OCI-LY1 (cell line): ENCODE measurements around the gene KLF11.

Experiments used
- H2AFZ ChIP-seq: fragments of 200-600 bp; sonication (generic), shearing (Covaris generic); 2 replicates; pipeline ENCODE4 v1.6.0; 2014; ENCODE audit warnings: antibody characterized with exemption, mild to moderate bottlenecking, low read length
- H3F3A ChIP-seq: fragments of 200-600 bp; sonication (generic), shearing (Covaris generic); 2 replicates; pipeline ENCODE4 v1.6.0; 2014; ENCODE audit warnings: mild to moderate bottlenecking, antibody characterized with exemption, low read length, moderate library complexity; ENCODE audit not compliant: insufficient read depth
- H3K27ac ChIP-seq: fragments of 200-600 bp; sonication (generic); 2 replicates; pipeline ENCODE4 v1.5.1; 2014; ENCODE audit warnings: low read length, mixed run types, mild to moderate bottlenecking, low read depth; ENCODE audit not compliant: poor library complexity, severe bottlenecking
- H3K27me3 ChIP-seq: fragments of 200-600 bp; sonication (generic); 2 replicates; pipeline ENCODE4 v1.6.0; 2014; ENCODE audit warnings: antibody characterized with exemption, mild to moderate bottlenecking, low read length, moderate library complexity; ENCODE audit not compliant: insufficient read depth
- H3K36me3 ChIP-seq: fragments of 200-600 bp; sonication (generic); 2 replicates; pipeline ENCODE4 v1.6.1; 2014; ENCODE audit warnings: mild to moderate bottlenecking, antibody characterized with exemption, low read length, moderate library complexity, mixed read lengths; ENCODE audit not compliant: insufficient read depth
- H3K4me1 ChIP-seq: fragments of 200-600 bp; sonication (generic); 2 replicates; pipeline ENCODE4 v1.5.1; 2014; ENCODE audit warnings: mild to moderate bottlenecking, low read length, moderate library complexity; ENCODE audit not compliant: insufficient read depth, severe bottlenecking
- H3K4me2 ChIP-seq: fragments of 200-600 bp; sonication (generic), shearing (Covaris generic); 2 replicates; pipeline ENCODE4 v1.6.1; 2014; ENCODE audit warnings: low read length
- H3K4me3 ChIP-seq: fragments of 200-600 bp; sonication (generic); 2 replicates; pipeline ENCODE4 v1.5.1; 2014; ENCODE audit warnings: low read length, low read depth, mild to moderate bottlenecking, mixed read lengths; ENCODE audit not compliant: poor library complexity, severe bottlenecking
- H3K79me2 ChIP-seq: fragments of 200-600 bp; shearing (Covaris generic); 2 replicates; pipeline ENCODE4 v1.6.1; 2016; ENCODE audit warnings: mixed run types, low read length, mixed read lengths; ENCODE audit not compliant: insufficient read depth
- H3K9ac ChIP-seq: fragments of 200-600 bp; sonication (generic), shearing (Covaris generic); 2 replicates; pipeline ENCODE4 v1.6.1; 2014; ENCODE audit warnings: mild to moderate bottlenecking, low read length, mixed read lengths
- H3K9me2 ChIP-seq: fragments of 200-600 bp; sonication (generic), shearing (Covaris generic); 2 replicates; pipeline ENCODE4 v1.6.1; 2014; ENCODE audit warnings: low read depth, mild to moderate bottlenecking, low read length, mixed read lengths
- H3K9me3 ChIP-seq: fragments of 200-600 bp; shearing (Covaris generic); 2 replicates; pipeline ENCODE4 v1.6.1; 2014; ENCODE audit warnings: low read length, mixed read lengths
- H4K20me1 ChIP-seq: fragments of 200-600 bp; sonication (generic), shearing (Covaris generic); 2 replicates; pipeline ENCODE4 v1.6.0; 2016; ENCODE audit warnings: mild to moderate bottlenecking, low read length; ENCODE audit not compliant: insufficient read depth
- EZH2 ChIP-seq: fragments of 200-600 bp; sonication (generic), shearing (Covaris generic); IDR thresholded peaks from 2 replicates; pipeline ENCODE4 v1.8.0; 2017; ENCODE audit warnings: borderline replicate concordance, mixed run types, mild to moderate bottlenecking, antibody characterized with exemption, low read length, moderate library complexity, mixed read lengths
- TF ChIP-seq, protein P1 (sequence below): fragments of 200-600 bp; sonication (generic), shearing (Covaris generic); IDR thresholded peaks from 2 replicates; pipeline ENCODE4 v1.5.1; 2017; ENCODE audit warnings: mild to moderate bottlenecking, antibody characterized with exemption, low read length, moderate library complexity, mixed read lengths

KLF11 gene

DNA sequence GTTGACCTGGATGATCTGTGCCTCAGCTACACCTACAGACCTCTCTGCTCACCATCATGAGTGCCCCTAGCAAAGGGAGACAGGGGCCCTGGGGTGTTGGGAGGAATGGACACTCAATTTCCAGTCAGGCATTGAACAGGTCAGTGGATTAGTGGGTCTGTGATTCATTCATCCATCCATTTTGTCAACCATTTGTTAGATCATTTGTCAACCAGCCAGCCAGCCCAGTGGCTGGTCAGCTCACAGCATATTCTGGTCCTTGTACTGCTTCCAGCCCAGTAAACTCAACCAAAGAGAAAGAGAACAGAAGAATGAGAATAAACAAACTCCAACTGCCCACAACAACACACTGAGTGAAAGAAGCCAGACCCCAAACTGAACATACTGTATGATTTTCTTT is 4.6 kb upstream of the KLF11 start:
- Histone ChIP-seq H3K79me2 (no peaks in the 10 kb centered on the region), H4K20me1 (no peaks in the 10 kb centered on the region), H2AFZ (no peak overlapping the region), H3K9ac (no peak overlapping the region), H3K36me3 (no peaks in the 10 kb centered on the region), H3F3A (no peaks in the 10 kb centered on the region), H3K4me2 (no peak overlapping the region), H3K27me3 (peaks cover 8% of the 10 kb centered on the region; the same call in 1 of the 2 replicates), H3K9me2 (no peaks in the 10 kb centered on the region), H3K27ac (no peak overlapping the region), H3K4me1 (no peaks in the 10 kb centered on the region), H3K4me3 (no peak overlapping the region), H3K9me3 (0 out of 2 replicates have a peak, but pooled peaks cover 4% of the 10 kb centered on the region)
- TF ChIP-seq, protein P1, sequence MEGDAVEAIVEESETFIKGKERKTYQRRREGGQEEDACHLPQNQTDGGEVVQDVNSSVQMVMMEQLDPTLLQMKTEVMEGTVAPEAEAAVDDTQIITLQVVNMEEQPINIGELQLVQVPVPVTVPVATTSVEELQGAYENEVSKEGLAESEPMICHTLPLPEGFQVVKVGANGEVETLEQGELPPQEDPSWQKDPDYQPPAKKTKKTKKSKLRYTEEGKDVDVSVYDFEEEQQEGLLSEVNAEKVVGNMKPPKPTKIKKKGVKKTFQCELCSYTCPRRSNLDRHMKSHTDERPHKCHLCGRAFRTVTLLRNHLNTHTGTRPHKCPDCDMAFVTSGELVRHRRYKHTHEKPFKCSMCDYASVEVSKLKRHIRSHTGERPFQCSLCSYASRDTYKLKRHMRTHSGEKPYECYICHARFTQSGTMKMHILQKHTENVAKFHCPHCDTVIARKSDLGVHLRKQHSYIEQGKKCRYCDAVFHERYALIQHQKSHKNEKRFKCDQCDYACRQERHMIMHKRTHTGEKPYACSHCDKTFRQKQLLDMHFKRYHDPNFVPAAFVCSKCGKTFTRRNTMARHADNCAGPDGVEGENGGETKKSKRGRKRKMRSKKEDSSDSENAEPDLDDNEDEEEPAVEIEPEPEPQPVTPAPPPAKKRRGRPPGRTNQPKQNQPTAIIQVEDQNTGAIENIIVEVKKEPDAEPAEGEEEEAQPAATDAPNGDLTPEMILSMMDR, result no peak
- no peak for TF ChIP-seq EZH2

DNA sequence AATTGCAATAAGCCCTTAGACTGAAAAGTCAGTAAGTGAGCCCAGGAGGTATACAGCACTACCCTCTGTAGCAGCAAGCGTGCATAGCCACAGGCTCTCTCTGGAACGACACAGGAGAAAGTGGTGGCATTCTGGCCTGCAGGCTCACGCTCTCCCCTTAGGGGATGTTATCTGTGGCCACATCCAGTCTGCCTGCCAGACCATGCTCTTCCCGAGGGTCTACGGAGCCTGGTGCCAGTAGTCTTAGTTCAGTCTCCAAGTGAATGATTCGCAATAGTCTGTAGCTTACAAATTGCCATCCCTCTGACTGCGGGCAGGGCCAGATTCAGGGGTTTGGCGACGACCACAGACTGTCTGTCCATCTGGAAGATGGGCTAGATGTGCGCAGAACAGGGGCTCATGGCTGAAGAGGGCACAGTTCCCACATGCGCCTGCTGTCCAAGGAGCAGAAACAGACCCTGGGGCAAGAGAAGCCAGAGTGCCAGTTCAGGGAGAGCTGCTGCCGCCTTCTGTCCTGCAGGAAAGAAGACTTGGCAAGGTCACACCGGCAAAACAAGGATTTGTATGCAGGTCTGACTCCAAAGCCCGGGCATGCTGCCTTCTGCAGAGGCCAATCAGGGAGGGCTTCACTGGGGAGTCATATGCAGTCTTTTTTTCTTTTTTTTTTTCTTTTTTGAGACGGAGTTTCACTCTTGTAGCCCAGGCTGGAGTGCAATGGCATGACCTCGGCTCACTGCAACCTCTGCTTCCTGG is 3.5 kb upstream of the KLF11 start:
- Histone ChIP-seq H3K4me2 (no peak overlapping the region), H3K9me3 (0 out of 2 replicates have a peak, but pooled peaks cover 4% of the 10 kb centered on the region), H3K4me1 (no peaks in the 10 kb centered on the region), H3F3A (no peaks in the 10 kb centered on the region), H4K20me1 (no peaks in the 10 kb centered on the region), H3K79me2 (no peaks in the 10 kb centered on the region), H3K9me2 (no peaks in the 10 kb centered on the region), H3K27me3 (peaks cover 8% of the 10 kb centered on the region; the same call in 1 of the 2 replicates), H3K36me3 (no peaks in the 10 kb centered on the region), H2AFZ (no peak overlapping the region), H3K27ac (no peak overlapping the region), H3K4me3 (no peak overlapping the region), H3K9ac (no peak overlapping the region)
- TF ChIP-seq EZH2, result no peak
- TF ChIP-seq, protein P1, result no peak

- no peak overlapping the region for H3K9ac ChIP-seq
- no peaks in the 10 kb centered on the region for H3K9me2 ChIP-seq
- H3K4me1 ChIP-seq, result no peaks in the 10 kb centered on the region
- no peak overlapping the region for H3K4me3 ChIP-seq
- no peak overlapping the region for H3K4me2 ChIP-seq
- no peak overlapping the region for H3K27ac ChIP-seq
- H3K36me3 ChIP-seq, result no peaks in the 10 kb centered on the region
- TF ChIP-seq, protein P1, result no peak
- TF ChIP-seq EZH2, result no peak
- H3K27me3 ChIP-seq, result peaks cover 8% of the 10 kb centered on the region; the same call in 1 of the 2 replicates
- no peak overlapping the region for H2AFZ ChIP-seq
- no peaks in the 10 kb centered on the region for H4K20me1 ChIP-seq
- H3K9me3 ChIP-seq, result 0 out of 2 replicates have a peak, but pooled peaks cover 4% of the 10 kb centered on the region
- H3K79me2 ChIP-seq, result no peaks in the 10 kb centered on the region
- no peaks in the 10 kb centered on the region for H3F3A ChIP-seq
Measured at GRCh38 chr2:10041711-10042110, 1.6 kb upstream of the KLF11 start.
